Glomerular endothelial cell (primary cell): ENCODE measurements around the gene ASPRV1. TPM values are rescaled to one million over a fixed set of nuclear protein-coding genes. Genes with fewer than 3 reads are reported as not detected.

Experiments used
- DNase-seq: peaks from one replicate; pipeline ENCODE4 v3.0.0-alpha.2; 2011; ENCODE audit warnings: low read depth, low spot score; ENCODE audit errors: extremely low read depth
- total RNA-seq: library from RNA; depleted of rRNA; stranded (reverse); fragments of >200 nt; gene quantifications from 2 replicates; pipeline ENCODE4 v1.2.3, GENCODE V29; 2015

Gene ASPRV1
- total RNA-seq, 1 donor from 2014 or later, result 0.64 TPM

GRCh38 chr2:69914164-69914949, 47.1 kb downstream of the ASPRV1 start:
- DNase-seq, result peak; percentile 99

GRCh38 chr2:69911985-69912563, 49.4 kb downstream of the ASPRV1 start:
- no peak for DNase-seq

Other genes starting within 250 kb of the ASPRV1 start
- 75.5 and 81.0 TPM in 2 replicates for gene ANXA4, start 219.5 kb downstream of the ASPRV1 start, total RNA-seq
- gene GMCL1, start 132.0 kb downstream of the ASPRV1 start, total RNA-seq, result 6.2 and 9.4 TPM in 2 replicates
- 49.3 and 66.6 TPM in 2 replicates for gene SNRNP27, start 67.7 kb downstream of the ASPRV1 start, total RNA-seq
- 4.6 and 4.8 TPM in 2 replicates for gene MXD1, start 46.5 kb downstream of the ASPRV1 start, total RNA-seq
- 140 and 237 TPM in 2 replicates for gene PCBP1, start 125.8 kb upstream of the ASPRV1 start, total RNA-seq
- gene C2orf42, start 229.4 kb upstream of the ASPRV1 start, total RNA-seq, result 8.4 and 16.6 TPM in 2 replicates